Body of pancreas (tissue), 4 donors: ENCODE data around the gene HNRNPR. TPM values are rescaled to one million over a fixed set of nuclear protein-coding genes. Genes with fewer than 3 reads are reported as not detected.

Source experiments
- ATAC-seq: fragments of 150-250 bp; one replicate; pipeline ENCODE4 v1.9.1; 2016
- DNase-seq, 4 donors: peaks; one replicate each; pipeline ENCODE4 v3.0.0-alpha.2; 2019
- H3K27ac ChIP-seq, 4 donors: fragments of 200-600 bp; sonication (generic); 1 replicate in 3 of 4; 2 replicates in 1 of 4; pipeline versions ENCODE4 v1.5.1 to v1.6.1; 2016 to 2019; ENCODE audit warnings: mild to moderate bottlenecking in 1 of 4, mixed read lengths in 1 of 4, moderate library complexity in 1 of 4
- H3K27me3 ChIP-seq, 2 donors: fragments of 200-600 bp; sonication (generic); one replicate each; pipeline ENCODE4 v1.6.0; 2016; ENCODE audit warnings: mild to moderate bottlenecking in 1 of 2
- H3K36me3 ChIP-seq, 2 donors: fragments of 200-600 bp; sonication (generic); replicated peaks in 1 of 2; 2 replicates each; pipeline ENCODE4 v1.5.1; 2016; ENCODE audit warnings: low read depth in 2 of 2; ENCODE audit not compliant: insufficient read depth in 1 of 2
- H3K4me1 ChIP-seq: fragments of 200-600 bp; sonication (generic); one replicate; pipeline ENCODE4 v1.6.0; 2016
- H3K4me3 ChIP-seq, 2 donors: fragments of 200-600 bp; sonication (generic); 1 replicate in 1 of 2; 2 replicates in 1 of 2; pipeline ENCODE4 v1.5.1; 2016 to 2019
- H3K9me3 ChIP-seq, 3 donors: fragments of 200-600 bp; sonication (generic); 1 replicate in 2 of 3; 2 replicates in 1 of 3; pipeline ENCODE4 v1.5.1; 2016
- POLR2A ChIP-seq, 3 donors: fragments of 450-650 bp; IDR thresholded peaks; one replicate each; pipeline ENCODE4 v1.6.1; 2016; ENCODE audit warnings: antibody characterized with exemption in 3 of 3, mild to moderate bottlenecking in 2 of 3
- WGBS, 2 donors: methylation state at CpG; one replicate each; pipeline ENCODE4 v1.1.5; 2017; 5-methylcytosine and 5-hydroxymethylcytosine counted together
- intact Hi-C: fragments of 100-400 bp; cut with DNase I; formaldehyde crosslinking; loops from one replicate; pipeline ENCODE4 v1.15.1; 2023
- total RNA-seq, 2 donors: library from RNA; depleted of rRNA; stranded (reverse); fragments of >200 nt; gene quantifications; one replicate each; pipeline ENCODE4 v1.1.0, GENCODE V29; 2016
- TF ChIP-seq, protein P1 (sequence below), 7 experiments: fragments of 450-650 bp in 4 of 7; fragments of 200-600 bp in 3 of 7; sonication (generic) in 3 of 7; IDR thresholded peaks; one replicate each; pipeline ENCODE4 v1.5.1; 2016 to 2019; ENCODE audit warnings: antibody characterized with exemption in 7 of 7

Gene HNRNPR
- total RNA-seq, 2 donors from 2014 or later: 34.2 to 41.2 TPM

DNA sequence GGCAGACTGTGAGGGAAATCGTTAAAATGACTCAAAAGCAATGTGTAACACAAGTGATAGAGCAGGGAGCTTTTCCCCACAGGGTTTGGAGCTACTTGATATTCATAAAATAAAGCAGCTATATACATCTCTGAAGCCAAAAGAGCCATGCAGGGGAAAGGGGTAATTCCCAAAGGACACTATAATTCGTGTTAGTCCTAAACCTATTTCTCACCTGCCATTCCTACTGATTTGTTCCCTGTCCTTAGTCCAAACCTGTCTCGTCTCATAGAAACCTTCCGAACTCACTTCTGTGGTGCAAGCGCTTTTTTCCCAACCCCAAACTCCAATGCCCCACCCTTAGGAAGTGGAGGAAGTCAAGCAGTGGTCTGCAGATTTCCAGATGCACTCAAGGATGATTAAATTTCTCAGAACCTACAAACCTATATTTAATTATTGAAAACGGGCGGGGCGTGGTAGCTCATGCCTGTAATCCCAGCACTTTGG is 946 bp upstream of the HNRNPR start:
- intact Hi-C loops: loop anchor here (10.0 kb wide), 1 partner anchor 50 kb away; no protein-coding TSS in a partner anchor
- no peaks in the 10 kb centered on the region for H3K36me3 ChIP-seq
- H3K9me3 ChIP-seq: no peaks in the 10 kb centered on the region
- peaks cover 39% of the 10 kb centered on the region for H3K4me1 ChIP-seq
- TF ChIP-seq, protein P1, sequence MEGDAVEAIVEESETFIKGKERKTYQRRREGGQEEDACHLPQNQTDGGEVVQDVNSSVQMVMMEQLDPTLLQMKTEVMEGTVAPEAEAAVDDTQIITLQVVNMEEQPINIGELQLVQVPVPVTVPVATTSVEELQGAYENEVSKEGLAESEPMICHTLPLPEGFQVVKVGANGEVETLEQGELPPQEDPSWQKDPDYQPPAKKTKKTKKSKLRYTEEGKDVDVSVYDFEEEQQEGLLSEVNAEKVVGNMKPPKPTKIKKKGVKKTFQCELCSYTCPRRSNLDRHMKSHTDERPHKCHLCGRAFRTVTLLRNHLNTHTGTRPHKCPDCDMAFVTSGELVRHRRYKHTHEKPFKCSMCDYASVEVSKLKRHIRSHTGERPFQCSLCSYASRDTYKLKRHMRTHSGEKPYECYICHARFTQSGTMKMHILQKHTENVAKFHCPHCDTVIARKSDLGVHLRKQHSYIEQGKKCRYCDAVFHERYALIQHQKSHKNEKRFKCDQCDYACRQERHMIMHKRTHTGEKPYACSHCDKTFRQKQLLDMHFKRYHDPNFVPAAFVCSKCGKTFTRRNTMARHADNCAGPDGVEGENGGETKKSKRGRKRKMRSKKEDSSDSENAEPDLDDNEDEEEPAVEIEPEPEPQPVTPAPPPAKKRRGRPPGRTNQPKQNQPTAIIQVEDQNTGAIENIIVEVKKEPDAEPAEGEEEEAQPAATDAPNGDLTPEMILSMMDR (IDR thresholded peaks at IDR 0.05): no peak
- TF ChIP-seq POLR2A (IDR thresholded peaks at IDR 0.05): no peak
- 24 to 38% methylated on average over 8 of the region's 8 CpGs for WGBS, 2 donors
- no peaks in the 10 kb centered on the region for H3K27me3 ChIP-seq
- ATAC-seq: no peak
- H3K27ac ChIP-seq: peak overlapping the region; percentile 81 to 99 (median 94)
- peak overlapping the region; percentile 26 to 88 for H3K4me3 ChIP-seq
- no peak for DNase-seq

DNA sequence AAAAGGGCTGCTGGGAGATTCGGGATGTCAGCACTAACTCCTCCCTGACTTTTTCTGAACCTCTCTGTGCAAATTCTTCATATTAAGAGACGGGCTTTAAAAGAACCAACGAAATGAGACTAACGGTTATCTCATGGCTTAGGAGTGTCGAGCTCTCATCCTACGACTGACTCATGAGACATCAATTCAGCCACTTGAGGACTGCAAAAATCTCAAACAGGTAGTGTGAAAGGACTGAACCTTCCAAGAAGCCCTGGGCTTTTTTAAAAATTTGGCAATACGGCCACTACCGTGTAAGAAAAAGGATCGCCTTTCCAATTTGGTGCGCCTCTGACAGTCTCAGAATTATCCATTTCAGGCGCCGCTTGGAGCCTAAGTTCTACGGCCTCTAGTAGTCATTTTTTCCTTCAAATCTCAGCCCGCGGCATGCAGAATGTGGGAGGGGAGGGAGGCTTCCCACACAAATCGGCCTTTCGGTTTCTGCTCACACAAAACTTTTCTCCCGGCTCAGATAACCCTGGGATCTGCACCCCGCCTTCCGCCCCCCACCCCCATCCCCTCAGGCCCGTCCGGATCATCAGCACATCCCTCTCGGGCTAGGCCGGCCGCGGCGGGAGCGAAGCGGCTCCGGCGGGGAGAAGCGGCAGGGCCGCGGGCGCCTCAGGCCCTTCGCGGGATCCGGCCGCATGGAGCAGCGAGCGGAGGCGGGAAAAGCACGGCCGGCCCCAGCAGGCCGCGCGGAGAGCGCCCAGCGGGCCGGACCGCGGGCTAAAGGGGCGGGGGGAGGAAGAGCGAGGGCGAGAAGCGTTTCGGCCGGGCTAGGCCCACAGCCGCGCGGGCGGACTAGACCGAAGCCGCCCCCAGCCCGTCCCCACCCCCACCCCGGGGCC is 618 bp downstream of the HNRNPR start:
- ATAC-seq (peak; percentile 38), DNase-seq (peak in 2 of 4 donors; percentile 22 to 32)
- Histone ChIP-seq H3K27ac (peak overlapping the region; percentile 91 to 99 (median 96)), H3K4me3 (peak overlapping the region; percentile 88 to 92), H3K36me3 (no peaks in the 10 kb centered on the region), H3K4me1 (peaks cover 54% of the 10 kb centered on the region), H3K27me3 (no peaks in the 10 kb centered on the region), H3K9me3 (no peaks in the 10 kb centered on the region)
- 1% methylated on average over 20 to 62 of the region's 66 CpGs for WGBS, 2 donors
- TF ChIP-seq POLR2A (IDR thresholded peaks at IDR 0.05): no peak
- intact Hi-C loops: loop anchor here (10.0 kb wide), 1 partner anchor 49 kb away; no protein-coding TSS in a partner anchor

DNA sequence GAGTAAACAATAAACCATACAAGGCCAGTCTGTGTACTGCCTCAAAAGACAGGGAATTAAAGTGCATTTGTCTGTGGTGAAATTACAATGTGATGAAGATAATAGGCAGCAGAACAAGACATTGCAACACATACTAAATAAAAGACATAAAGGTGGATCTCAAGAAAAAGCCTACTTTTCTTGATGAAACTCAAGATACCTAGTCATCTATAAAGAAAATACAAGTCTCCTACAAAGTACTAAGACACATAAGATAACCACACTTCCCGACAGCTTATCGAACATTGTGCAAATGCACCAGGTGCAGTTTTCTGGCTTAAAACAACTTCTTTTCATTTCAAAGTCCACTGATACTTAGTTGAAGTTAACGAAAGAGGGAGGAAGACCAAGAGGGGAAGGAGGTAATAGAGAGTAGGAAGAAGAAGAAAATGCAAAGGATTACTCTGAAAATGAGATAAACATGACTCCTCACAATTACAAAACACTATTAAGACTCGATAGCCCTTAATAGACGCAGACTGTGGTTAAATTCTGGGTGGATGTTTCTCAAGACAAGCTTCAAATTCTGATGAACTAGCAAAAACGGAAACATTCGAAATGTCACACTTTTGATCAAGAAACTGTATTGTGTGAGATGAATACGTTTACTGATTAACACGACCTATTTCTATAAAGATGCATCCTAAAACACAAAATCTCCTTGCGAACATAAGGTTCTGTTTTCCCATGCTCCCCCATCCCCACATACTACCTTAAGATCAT is 2.0 kb downstream of the HNRNPR start:
- intact Hi-C loops: loop anchor here (10.0 kb wide), 1 partner anchor 47 kb away; no protein-coding TSS in a partner anchor
- Histone ChIP-seq H3K27me3 (no peaks in the 10 kb centered on the region), H3K4me1 (peaks cover 62% of the 10 kb centered on the region), H3K4me3 (peak overlapping the region in 1 of 2 donors; percentile 88), H3K9me3 (no peaks in the 10 kb centered on the region), H3K27ac (peak overlapping the region in 3 of 4 donors; percentile 19 to 99 (median 36)), H3K36me3 (peaks cover 0 to 3% of the 10 kb centered on the region in 2 donors)
- ATAC-seq (no peak), DNase-seq (no peak)
- WGBS, 2 donors: 2 to 5% methylated on average over 10 of the region's 10 CpGs
- TF ChIP-seq, protein P1 (IDR thresholded peaks at IDR 0.05): no peak
- TF ChIP-seq POLR2A (IDR thresholded peaks at IDR 0.05): no peak

DNA sequence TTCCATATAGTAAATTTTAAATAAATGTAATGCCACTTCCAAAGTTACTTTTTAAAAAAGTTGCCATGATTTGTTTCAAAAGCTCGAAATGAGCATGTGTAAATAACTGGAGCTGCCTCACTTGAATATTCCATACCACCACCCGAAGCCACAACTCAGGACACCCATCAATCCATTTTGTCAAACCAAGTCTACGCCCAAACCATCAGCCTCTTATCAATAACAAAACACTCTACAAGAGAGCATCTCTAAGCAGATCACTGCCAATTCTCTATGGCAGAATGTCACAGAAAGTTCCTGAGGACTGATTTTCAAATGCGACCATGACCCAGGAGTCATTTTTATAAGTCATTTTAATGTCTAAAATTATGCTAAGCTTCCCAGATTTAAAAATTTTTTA is 4.5 kb downstream of the HNRNPR start:
- ATAC-seq (no peak), DNase-seq (no peak)
- H3K9me3 ChIP-seq: no peaks in the 10 kb centered on the region
- peaks cover 5 to 10% of the 10 kb centered on the region in 2 donors for H3K36me3 ChIP-seq
- H3K27me3 ChIP-seq: no peaks in the 10 kb centered on the region
- TF ChIP-seq, protein P1 (IDR thresholded peaks at IDR 0.05): no peak
- no peak for TF ChIP-seq POLR2A (IDR thresholded peaks at IDR 0.05)
- H3K27ac ChIP-seq: no peak overlapping the region
- intact Hi-C loops: loop anchor here (10.0 kb wide), 1 partner anchor 45 kb away; no protein-coding TSS in a partner anchor
- WGBS, 2 donors: 60 to 62% methylated on average over 4 of the region's 4 CpGs
- peaks cover 56% of the 10 kb centered on the region for H3K4me1 ChIP-seq
- H3K4me3 ChIP-seq: no peak overlapping the region

DNA sequence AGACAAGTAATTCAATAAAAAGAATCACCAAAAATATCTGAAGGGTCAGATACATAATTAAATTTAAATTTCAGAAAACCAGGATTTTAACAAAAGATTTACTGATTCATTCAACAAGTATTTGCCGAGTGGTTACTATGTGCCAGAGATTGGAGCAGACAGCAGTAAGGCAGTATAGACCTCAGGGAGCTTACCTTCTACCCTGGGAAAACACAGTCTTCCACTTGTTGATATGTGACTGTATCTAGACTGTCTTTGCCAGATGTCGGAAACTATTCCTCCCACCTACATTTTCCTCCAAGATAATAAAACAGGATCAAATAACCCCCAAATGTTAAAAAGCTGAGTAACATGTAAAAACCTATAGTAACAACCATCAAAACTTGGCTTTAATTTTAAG is 6.2 kb downstream of the HNRNPR start:
- Histone ChIP-seq H3K4me1 (peaks cover 52% of the 10 kb centered on the region), H3K27ac (no peak overlapping the region), H3K27me3 (no peaks in the 10 kb centered on the region), H3K36me3 (peaks cover 5 to 16% of the 10 kb centered on the region in 2 donors), H3K9me3 (no peaks in the 10 kb centered on the region), H3K4me3 (no peak overlapping the region)
- intact Hi-C loops: no loop called here
- TF ChIP-seq POLR2A (IDR thresholded peaks at IDR 0.05): no peak
- TF ChIP-seq, protein P1 (IDR thresholded peaks at IDR 0.05): no peak
- DNase-seq (no peak), ATAC-seq (no peak)
- 66 to 70% methylated on average over 2 of the region's 2 CpGs for WGBS, 2 donors
